OCI-LY7 (cell line): Measurements from ENCODE around the gene ZNF358.

Experiments
- CTCF ChIP-seq: fragments of 200-600 bp; sonication (generic); conservative IDR thresholded peaks from 2 replicates; pipeline ENCODE4 v1.5.1; 2014; ENCODE audit warnings: mild to moderate bottlenecking, antibody characterized with exemption, low read length, moderate library complexity, mixed read lengths
- EZH2phosphoT487 ChIP-seq: fragments of 200-600 bp; sonication (generic); IDR thresholded peaks from 2 replicates; pipeline ENCODE4 v1.6.1; 2018; ENCODE audit warnings: low read depth, borderline replicate concordance, mild to moderate bottlenecking, mixed run types, antibody characterized with exemption, low read length, moderate library complexity, mixed read lengths

GRCh38 chr19:7468840-7469239, 47.1 kb upstream of the ZNF358 start:
- no peak for TF ChIP-seq CTCF
- no peak for TF ChIP-seq EZH2phosphoT487
